Astrocyte (in vitro differentiated cells and primary cell): ENCODE results near the gene CYP19A1.

ENCODE experiments used
- CTCF ChIP-seq: IDR thresholded peaks from 2 replicates; pipeline ENCODE4 v1.5.1; 2011; ENCODE audit warnings: low read depth, mild to moderate bottlenecking, inconsistent platforms, low read length, moderate library complexity; ENCODE audit not compliant: insufficient read depth
- EZH2 ChIP-seq: IDR thresholded peaks from 2 replicates; pipeline ENCODE4 v1.6.1; 2012; ENCODE audit warnings: mild to moderate bottlenecking, low read length, inconsistent platforms; ENCODE audit not compliant: insufficient read depth

GRCh38 chr15:51353976-51354375 lies 15.6 kb upstream of the CYP19A1 start:
- TF ChIP-seq CTCF = no peak
- no peak for TF ChIP-seq EZH2
